IMR-90 (cell line): ENCODE data around the gene ZNF621. TPM values are rescaled to one million over a fixed set of nuclear protein-coding genes. Genes with fewer than 3 reads are reported as not detected.

Source experiments
- ATAC-seq: fragments of 200-7000 bp; cut with Tn5 transposase; 2 replicates; pipeline ENCODE4 v1.9.1; 2020; ENCODE audit warnings: low read depth, mild to moderate bottlenecking, moderate library complexity
- BruUV-seq: library from RNA; stranded (reverse); fragments of 400-500 nt; replicated peaks from 2 replicates; lab custom pipeline; 2021; lab: Mats Ljungman, UMichigan
- CTCF ChIA-PET: fragments of 300-600 bp; formaldehyde crosslinking; extraction: SDS; loops from one replicate; lab custom pipeline; 2021; ENCODE audit warnings: antibody characterized with exemption; lab: Yijun Ruan, JAX
- POLR2A ChIA-PET: fragments of 300-600 bp; sonication (Branson Sonifier 250); formaldehyde crosslinking; loops from one replicate; lab custom pipeline; 2022; ENCODE audit warnings: antibody characterized with exemption; ENCODE audit not compliant: unreplicated experiment; lab: Charles Lee
- DNase-seq: peaks from one replicate; pipeline ENCODE4 v3.0.0; 2013
- H2AFZ ChIP-seq: replicated peaks from 2 replicates; pipeline ENCODE3; 2013; ENCODE audit warnings: low read length, mild to moderate bottlenecking; ENCODE audit not compliant: poor library complexity
- H2AK5ac ChIP-seq: 2 replicates; pipeline ENCODE4 v1.6.1; 2013; ENCODE audit warnings: low read depth, low read length, inconsistent platforms
- H2AK9ac ChIP-seq: replicated peaks from 2 replicates; pipeline ENCODE3; 2013; ENCODE audit warnings: mild to moderate bottlenecking, low read depth, low read length, moderate library complexity; ENCODE audit not compliant: poor library complexity
- H2BK120ac ChIP-seq: 2 replicates; pipeline ENCODE4 v1.6.1; 2013; ENCODE audit warnings: low read depth, low read length, inconsistent platforms
- H2BK15ac ChIP-seq: 3 replicates; pipeline ENCODE4 v1.6.1; 2013; ENCODE audit warnings: low read depth, low read length, inconsistent platforms
- H2BK20ac ChIP-seq: 2 replicates; pipeline ENCODE4 v1.6.1; 2013; ENCODE audit warnings: low read depth, mild to moderate bottlenecking, inconsistent platforms, low read length, moderate library complexity
- H2BK5ac ChIP-seq: 2 replicates; pipeline ENCODE4 v1.6.1; 2013; ENCODE audit warnings: mild to moderate bottlenecking, low read depth, low read length, inconsistent platforms; ENCODE audit not compliant: poor library complexity, severe bottlenecking
- H3K14ac ChIP-seq: replicated peaks from 2 replicates; pipeline ENCODE4 v1.6.1; 2013; ENCODE audit warnings: low read depth, low read length, inconsistent platforms
- H3K18ac ChIP-seq: 2 replicates; pipeline ENCODE4 v1.6.1; 2013; ENCODE audit warnings: low read depth, low read length, control low read depth
- H3K23ac ChIP-seq: 2 replicates; pipeline ENCODE4 v1.6.1; 2013; ENCODE audit warnings: low read depth, low read length, inconsistent platforms
- H3K27ac ChIP-seq: 2 replicates; pipeline ENCODE4 v1.5.1; 2013; ENCODE audit warnings: mild to moderate bottlenecking, control low read depth, low read length; ENCODE audit not compliant: insufficient read depth
- H3K27me3 ChIP-seq: 2 replicates; pipeline ENCODE4 v1.6.1; 2013; ENCODE audit warnings: low read length; ENCODE audit not compliant: control insufficient read depth, insufficient read depth
- H3K36me3 ChIP-seq: 2 replicates; pipeline ENCODE4 v1.6.1; 2013; ENCODE audit warnings: low read length, mixed read lengths; ENCODE audit not compliant: control insufficient read depth, insufficient read depth
- H3K4ac ChIP-seq: 2 replicates; pipeline ENCODE4 v1.6.1; 2013; ENCODE audit warnings: low read depth, low read length, inconsistent platforms
- H3K4me1 ChIP-seq: 2 replicates; pipeline ENCODE4 v1.6.1; 2013; ENCODE audit warnings: low read length, mixed read lengths; ENCODE audit not compliant: control insufficient read depth, insufficient read depth
- H3K4me2 ChIP-seq: 2 replicates; pipeline ENCODE4 v1.6.1; 2013; ENCODE audit warnings: low read depth, mild to moderate bottlenecking, control low read depth, low read length, moderate library complexity
- H3K4me3 ChIP-seq: 2 replicates; pipeline ENCODE4 v1.5.1; 2013; ENCODE audit warnings: low read depth, mild to moderate bottlenecking, control low read depth, low read length, moderate library complexity; ENCODE audit not compliant: insufficient read depth
- H3K56ac ChIP-seq: 2 replicates; pipeline ENCODE4 v1.6.1; 2013; ENCODE audit warnings: low read length, inconsistent platforms; ENCODE audit not compliant: insufficient read depth; ENCODE audit errors: extremely low read depth
- H3K79me1 ChIP-seq, 2 experiments: 2 replicates each; pipeline ENCODE4 v1.6.1; 2013; ENCODE audit warnings: low read length in 2 of 2, inconsistent platforms in 1 of 2, low read depth in 1 of 2
- H3K9ac ChIP-seq: 2 replicates; pipeline ENCODE4 v1.6.1; 2013; ENCODE audit warnings: low read depth, low read length, control low read depth
- H3K9me1 ChIP-seq: 2 replicates; pipeline ENCODE4 v1.6.1; 2013; ENCODE audit warnings: low read length, inconsistent platforms; ENCODE audit not compliant: insufficient read depth
- H3K9me3 ChIP-seq: 2 replicates; pipeline ENCODE4 v1.6.1; 2013; ENCODE audit warnings: low read length; ENCODE audit not compliant: control insufficient read depth, insufficient read depth
- H4K20me1 ChIP-seq: 2 replicates; pipeline ENCODE4 v1.6.1; 2013; ENCODE audit warnings: low read length, inconsistent platforms; ENCODE audit not compliant: insufficient read depth
- H4K5ac ChIP-seq: 2 replicates; pipeline ENCODE4 v1.6.1; 2013; ENCODE audit warnings: mild to moderate bottlenecking, low read depth, low read length, control low read depth
- H4K8ac ChIP-seq, 2 experiments: 2 replicates each; pipeline ENCODE4 v1.6.1; 2013; ENCODE audit warnings: low read depth in 2 of 2, low read length in 2 of 2, control low read depth in 1 of 2, inconsistent platforms in 1 of 2
- H4K91ac ChIP-seq: 2 replicates; pipeline ENCODE4 v1.6.1; 2013; ENCODE audit warnings: low read depth, low read length, inconsistent platforms; ENCODE audit not compliant: insufficient read depth
- MAFK ChIP-seq: IDR thresholded peaks from 2 replicates; pipeline ENCODE4 v1.6.1; 2012; ENCODE audit warnings: low read depth, low read length, improper control_type of control experiment
- MAZ ChIP-seq: IDR thresholded peaks from 2 replicates; pipeline ENCODE4 v1.6.1; 2012; ENCODE audit warnings: low read depth, mild to moderate bottlenecking, low read length, improper control_type of control experiment, moderate library complexity, borderline replicate concordance
- POLR2A ChIP-seq: IDR thresholded peaks from 2 replicates; pipeline ENCODE4 v1.6.1; 2012; ENCODE audit warnings: mild to moderate bottlenecking, low read depth, low read length
- RFX5 ChIP-seq: IDR thresholded peaks from 2 replicates; pipeline ENCODE4 v1.8.0; 2012; ENCODE audit warnings: low read depth, mild to moderate bottlenecking, low read length, moderate library complexity
- WGBS, 2 experiments: methylation state at CpG; one replicate each; pipeline versions ENCODE4 v1.1.5 to v1.1.7; 2013; ENCODE audit warnings: missing lambda C conversion rate in 2 of 2; ENCODE audit not compliant: insufficient read length in 1 of 2; ENCODE audit errors: extremely low coverage in 2 of 2; 5-methylcytosine and 5-hydroxymethylcytosine counted together
- dilution Hi-C: fragments of 300-500 bp; cut with HindIII; formaldehyde crosslinking; loops from one replicate; pipeline ENCODE4 v1.14.3; 2018; ENCODE audit warnings: low sequenced_read_pairs; ENCODE audit not compliant: unreplicated experiment
- in situ Hi-C: fragments of 300-500 bp; cut with MboI; formaldehyde crosslinking; loops from 3 replicates; pipeline ENCODE4 v1.14.3; 2019; ENCODE audit warnings: low sequenced_read_pairs, inconsistent platforms, mixed read lengths
- intact Hi-C: fragments of 100-400 bp; cut with micrococcal nuclease; formaldehyde crosslinking; loops from 2 replicates; pipeline ENCODE4 v1.10.0; 2022
- polyA plus RNA-seq, 3 experiments: library from polyadenylated mRNA; depleted of rRNA; stranded (reverse); fragments of >200 nt; gene quantifications; 2 replicates each; pipeline ENCODE4 v1.2.3, GENCODE V29; 2012; ENCODE audit warnings: low replicate concordance in 1 of 3
- total RNA-seq: library from RNA; depleted of rRNA; stranded (reverse); fragments of >200 nt; gene quantifications from 2 replicates; pipeline ENCODE4 v1.2.3, GENCODE V29; 2012

Gene ZNF621
- total and polyA plus RNA-seq, 2 of the 4 experiments (the other 2 are of a cell fraction) = 7.3 to 8.3 TPM

DNA sequence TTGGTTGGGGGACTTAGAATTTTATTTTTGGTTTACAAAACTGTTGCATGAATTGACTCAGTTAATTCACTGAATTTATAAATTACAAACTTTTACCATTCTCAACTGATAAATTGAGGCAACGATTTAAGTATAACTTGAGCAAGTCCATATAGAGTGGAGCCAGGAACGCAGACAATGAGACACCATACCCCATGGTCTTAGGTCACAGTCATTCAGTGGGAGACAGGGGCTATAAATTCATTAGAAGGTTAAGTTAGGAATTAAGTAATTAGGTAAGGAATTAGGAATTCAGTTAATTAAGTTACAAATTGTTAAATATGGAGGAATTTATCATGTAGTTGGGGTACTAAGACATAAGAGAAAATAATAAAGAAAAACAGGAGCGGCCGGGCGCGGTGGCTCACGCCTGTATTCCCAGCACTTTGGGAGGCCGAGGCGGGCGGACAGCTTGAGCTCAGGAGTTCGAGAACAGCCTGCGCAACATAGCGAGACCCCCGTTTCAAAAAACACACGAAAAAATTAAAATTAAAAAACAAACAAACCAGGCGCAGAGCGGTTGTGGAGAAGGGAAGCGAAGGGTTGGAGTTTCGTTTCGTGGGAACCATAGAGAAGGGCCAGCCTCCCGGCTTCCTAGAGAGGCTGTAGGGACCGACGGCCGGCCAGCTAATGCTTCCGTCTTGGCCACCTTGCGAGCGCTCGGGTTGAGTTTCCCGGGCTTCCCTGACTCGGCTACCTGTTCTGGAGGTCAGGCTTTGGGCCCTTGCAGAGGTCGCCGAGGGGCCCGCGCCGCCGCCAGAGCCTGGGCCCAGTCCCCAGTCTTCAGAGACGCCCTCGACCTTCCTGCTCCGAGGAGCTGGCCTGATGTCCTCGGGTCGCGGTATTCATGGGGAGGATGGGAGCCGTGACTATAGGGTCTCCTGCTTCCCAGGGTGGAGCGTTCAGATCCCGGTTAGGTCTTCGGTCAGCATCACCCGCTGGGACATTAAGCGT, 48.0 kb upstream of the ZNF621 start, which contains the start of gene ZNF619:
Gene ZNF619 (plus strand): TSS at position 645 of the 993 bp plus-strand sequence. CDS start 858 bp downstream, outside the sequence.
- ATAC-seq (peak; percentile 99), DNase-seq (peak; percentile 73)
- peak within 1 kb of the TSS; percentile 98 for H4K5ac ChIP-seq
- peak within 1 kb of the TSS; percentile 84 for H3K9ac ChIP-seq
- H3K14ac ChIP-seq = peak within 1 kb of the TSS; percentile 83
- no peaks in the 10 kb centered on the region; the same call in 1 of the 2 replicates for H3K36me3 ChIP-seq
- H3K4me2 ChIP-seq = peak within 1 kb of the TSS; percentile 84
- H2AK9ac ChIP-seq = peak within 1 kb of the TSS; percentile 56
- peak within 1 kb of the TSS; percentile 17; the same call in 1 of the 2 replicates for H3K18ac ChIP-seq
- no peaks in the 10 kb centered on the region for H4K20me1 ChIP-seq
- H3K9me1 ChIP-seq = peaks cover 9% of the 10 kb centered on the region
- WGBS, 2 experiments = 0% methylated on average over 9 of the region's 48 CpGs; no CpG with 5 or more reads in 1 of the 2 experiments
- dilution Hi-C loops (no loop called here), in situ Hi-C loops (no loop called here), intact Hi-C loops (loop anchor here (1.0 kb wide), 1 partner anchor 48 kb away; the partner anchor contains the start of gene ZNF621)
- peak within 1 kb of the TSS; percentile 39; the same call in 1 of the 2 replicates for H3K23ac ChIP-seq
- ChIA-PET CTCF (interaction anchor here (1.1 kb wide), 1 partner anchor 12 kb away, joined by 3 read pairs; no protein-coding TSS in a partner anchor), POLR2A (no interaction called here)
- H2AK5ac ChIP-seq = no peak within 1 kb of the TSS
- 0 out of 2 replicates have a peak within 1 kb of the TSS, but pooled peaks have one; percentile 39 for H3K56ac ChIP-seq
- peak within 1 kb of the TSS; percentile 83 for H3K4ac ChIP-seq
- peak within 1 kb of the TSS; percentile 95 to 96 for H4K8ac ChIP-seq
- H3K9me3 ChIP-seq = no peaks in the 10 kb centered on the region
- H2BK5ac ChIP-seq = no peak within 1 kb of the TSS
- H3K79me1 ChIP-seq = peaks cover 8 to 11% of the 10 kb centered on the region in 2 experiments; a peak in 3 of 4 replicates
- no peaks in the 10 kb centered on the region for H3K27me3 ChIP-seq
- no TSS peak for BruUV-seq
- no peak for TF ChIP-seq MAZ
- TF ChIP-seq POLR2A = 0 out of 2 replicates have a peak, but pooled peaks have one; percentile 27
- TF ChIP-seq RFX5 = no peak
- TF ChIP-seq MAFK = no peak
- H4K91ac ChIP-seq = peak within 1 kb of the TSS; percentile 67
- 0 out of 2 replicates have a peak within 1 kb of the TSS, but pooled peaks have one; percentile 20 for H2BK120ac ChIP-seq
- no peak within 1 kb of the TSS for H2BK20ac ChIP-seq
- no peak within 1 kb of the TSS for H2BK15ac ChIP-seq
- peak within 1 kb of the TSS; percentile 70 for H3K4me3 ChIP-seq
- H3K27ac ChIP-seq = peak within 1 kb of the TSS; percentile 41
- peaks cover 3% of the 10 kb centered on the region for H3K4me1 ChIP-seq
- H2AFZ ChIP-seq = peak within 1 kb of the TSS; percentile 87
